ENCODE results near the gene RBM47.

Gene RBM47

GRCh38 chr4:40607221-40607620 lies 22.4 kb downstream of the RBM47 start:
- DNase-seq (ENCODE audit: low read depth in 1 of 2, low spot score in 1 of 2): no peak
- no peak for TF ChIP-seq GABPA (IDR thresholded peaks at IDR 0.05; ENCODE audit: low read depth)
- TF ChIP-seq, protein P1, sequence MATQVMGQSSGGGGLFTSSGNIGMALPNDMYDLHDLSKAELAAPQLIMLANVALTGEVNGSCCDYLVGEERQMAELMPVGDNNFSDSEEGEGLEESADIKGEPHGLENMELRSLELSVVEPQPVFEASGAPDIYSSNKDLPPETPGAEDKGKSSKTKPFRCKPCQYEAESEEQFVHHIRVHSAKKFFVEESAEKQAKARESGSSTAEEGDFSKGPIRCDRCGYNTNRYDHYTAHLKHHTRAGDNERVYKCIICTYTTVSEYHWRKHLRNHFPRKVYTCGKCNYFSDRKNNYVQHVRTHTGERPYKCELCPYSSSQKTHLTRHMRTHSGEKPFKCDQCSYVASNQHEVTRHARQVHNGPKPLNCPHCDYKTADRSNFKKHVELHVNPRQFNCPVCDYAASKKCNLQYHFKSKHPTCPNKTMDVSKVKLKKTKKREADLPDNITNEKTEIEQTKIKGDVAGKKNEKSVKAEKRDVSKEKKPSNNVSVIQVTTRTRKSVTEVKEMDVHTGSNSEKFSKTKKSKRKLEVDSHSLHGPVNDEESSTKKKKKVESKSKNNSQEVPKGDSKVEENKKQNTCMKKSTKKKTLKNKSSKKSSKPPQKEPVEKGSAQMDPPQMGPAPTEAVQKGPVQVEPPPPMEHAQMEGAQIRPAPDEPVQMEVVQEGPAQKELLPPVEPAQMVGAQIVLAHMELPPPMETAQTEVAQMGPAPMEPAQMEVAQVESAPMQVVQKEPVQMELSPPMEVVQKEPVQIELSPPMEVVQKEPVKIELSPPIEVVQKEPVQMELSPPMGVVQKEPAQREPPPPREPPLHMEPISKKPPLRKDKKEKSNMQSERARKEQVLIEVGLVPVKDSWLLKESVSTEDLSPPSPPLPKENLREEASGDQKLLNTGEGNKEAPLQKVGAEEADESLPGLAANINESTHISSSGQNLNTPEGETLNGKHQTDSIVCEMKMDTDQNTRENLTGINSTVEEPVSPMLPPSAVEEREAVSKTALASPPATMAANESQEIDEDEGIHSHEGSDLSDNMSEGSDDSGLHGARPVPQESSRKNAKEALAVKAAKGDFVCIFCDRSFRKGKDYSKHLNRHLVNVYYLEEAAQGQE (IDR thresholded peaks at IDR 0.05; ENCODE audit: insufficient replicate concordance, low read depth): no peak
- no peak for TF ChIP-seq POLR2AphosphoS5 (IDR thresholded peaks at IDR 0.05; ENCODE audit: low read depth)
- no peak for TF ChIP-seq CTCF (IDR thresholded peaks at IDR 0.05; ENCODE audit: insufficient read depth, low read length)
- no peak for TF ChIP-seq SPI1 (IDR thresholded peaks at IDR 0.05; ENCODE audit: borderline replicate concordance, low read depth)
- no peak overlapping the region for H3K27ac ChIP-seq (replicated peaks)
- no peaks in the 10 kb centered on the region for H3K27me3 ChIP-seq (ENCODE audit: insufficient read depth, poor library complexity, severe bottlenecking)
- no peak overlapping the region for H3K4me3 ChIP-seq (replicated peaks; ENCODE audit: insufficient read depth, low read length)

DNA sequence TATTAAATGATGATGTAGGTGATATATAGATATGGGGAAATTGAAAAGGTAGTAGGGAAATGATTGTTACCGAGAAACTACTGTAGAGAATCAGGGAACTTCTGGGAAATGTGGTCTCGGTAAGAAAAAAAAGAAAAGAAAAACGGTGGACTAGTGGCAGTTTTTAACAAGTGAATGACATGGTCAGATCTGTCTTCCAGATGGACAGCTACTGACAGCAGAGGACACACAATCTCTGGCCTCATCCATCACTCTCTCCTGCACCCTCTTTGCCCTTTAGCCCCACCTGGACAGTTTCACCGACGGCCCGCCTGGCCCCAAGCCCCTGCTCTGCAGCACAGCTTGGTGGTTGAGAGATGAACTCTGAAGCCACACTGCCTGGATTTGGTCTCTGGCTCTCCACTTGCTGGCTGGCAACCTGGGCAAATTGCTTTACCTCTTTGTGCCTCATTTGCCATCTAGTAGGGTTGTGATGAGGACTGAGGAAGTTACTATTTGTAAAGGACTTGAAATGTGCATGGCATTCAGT lies 23.4 kb downstream of the RBM47 start:
- TF ChIP-seq GABPA (IDR thresholded peaks at IDR 0.05; ENCODE audit: low read depth) (no peak), SPI1 (IDR thresholded peaks at IDR 0.05; ENCODE audit: borderline replicate concordance, low read depth) (no peak), CTCF (IDR thresholded peaks at IDR 0.05; ENCODE audit: insufficient read depth, low read length) (no peak), POLR2AphosphoS5 (IDR thresholded peaks at IDR 0.05; ENCODE audit: low read depth) (no peak)
- TF ChIP-seq, protein P1 (IDR thresholded peaks at IDR 0.05; ENCODE audit: insufficient replicate concordance, low read depth): no peak
- Histone ChIP-seq H3K27ac (replicated peaks) (no peak overlapping the region), H3K4me3 (replicated peaks; ENCODE audit: insufficient read depth, low read length) (no peak overlapping the region), H3K27me3 (ENCODE audit: insufficient read depth, poor library complexity, severe bottlenecking) (no peaks in the 10 kb centered on the region)
- no peak for DNase-seq (ENCODE audit: low read depth in 1 of 2, low spot score in 1 of 2)

DNA sequence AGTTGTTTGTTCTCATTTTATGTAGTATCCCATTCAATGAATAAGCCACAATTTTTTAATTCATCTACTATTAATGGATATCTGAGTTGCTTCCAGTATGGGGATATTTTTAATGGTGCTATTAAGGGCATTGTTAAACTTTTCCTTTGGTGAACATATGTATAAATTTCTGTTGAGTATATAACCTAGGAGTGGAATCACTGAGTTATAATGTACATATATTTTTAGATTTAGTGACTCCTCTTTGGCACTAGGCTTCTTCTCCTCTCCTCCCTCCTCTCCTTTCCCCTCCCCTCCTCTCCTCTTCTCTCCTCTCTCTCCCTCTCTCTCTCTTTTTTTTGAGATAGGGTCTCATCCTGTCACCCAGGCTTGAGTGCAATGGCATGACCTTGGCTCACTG lies 26.4 kb downstream of the RBM47 start:
- no peak overlapping the region for H3K4me3 ChIP-seq (replicated peaks; ENCODE audit: insufficient read depth, low read length)
- no peak overlapping the region for H3K27ac ChIP-seq (replicated peaks)
- no peak for TF ChIP-seq GABPA (IDR thresholded peaks at IDR 0.05; ENCODE audit: low read depth)
- TF ChIP-seq, protein P1 (IDR thresholded peaks at IDR 0.05; ENCODE audit: insufficient replicate concordance, low read depth): no peak
- no peak for TF ChIP-seq SPI1 (IDR thresholded peaks at IDR 0.05; ENCODE audit: borderline replicate concordance, low read depth)
- no peak for TF ChIP-seq CTCF (IDR thresholded peaks at IDR 0.05; ENCODE audit: insufficient read depth, low read length)
- TF ChIP-seq POLR2AphosphoS5 (IDR thresholded peaks at IDR 0.05; ENCODE audit: low read depth): no peak
- H3K27me3 ChIP-seq (ENCODE audit: insufficient read depth, poor library complexity, severe bottlenecking): no peaks in the 10 kb centered on the region
- DNase-seq (ENCODE audit: low read depth in 1 of 2, low spot score in 1 of 2): no peak
